H1 (cell line): ENCODE results near the gene TMEM17. TPM values are rescaled to one million over a fixed set of nuclear protein-coding genes. Genes with fewer than 3 reads are reported as not detected.

ENCODE experiments used
- CTCF ChIA-PET: fragments of 300-600 bp; sonication (Branson Sonifier 250); formaldehyde crosslinking; loops from one replicate; lab custom pipeline; 2021; ENCODE audit not compliant: partially characterized antibody; lab: Charles Lee
- POLR2A ChIA-PET: fragments of 300-600 bp; sonication (Branson Sonifier 250); formaldehyde crosslinking; loops from one replicate; lab custom pipeline; 2021; ENCODE audit warnings: inconsistent platforms; ENCODE audit not compliant: partially characterized antibody; lab: Charles Lee
- DNase-seq, 2 experiments: peaks; one replicate each; pipeline versions ENCODE4 v3.0.0 to v3.0.0-alpha.2; 2010 to 2022; ENCODE audit warnings: low spot score in 2 of 2, low read depth in 1 of 2, mixed read lengths in 1 of 2
- FAIRE-seq: peaks from 2 replicates; lab custom pipeline; 2011; peaks lifted over from hg19 to GRCh38; lab: Jason Lieb, UNC
- H2AFZ ChIP-seq: 2 replicates; pipeline ENCODE4 v1.8.1; 2012; ENCODE audit warnings: low read length, inconsistent platforms
- H2AK5ac ChIP-seq: 2 replicates; pipeline ENCODE4 v1.6.1; 2013; ENCODE audit warnings: low read depth, low read length
- H2BK120ac ChIP-seq: replicated peaks from 2 replicates; pipeline ENCODE3; 2013; ENCODE audit warnings: low read depth, low read length, inconsistent platforms
- H2BK12ac ChIP-seq: 2 replicates; pipeline ENCODE4 v1.6.1; 2013; ENCODE audit warnings: low read depth, low read length
- H2BK15ac ChIP-seq: 2 replicates; pipeline ENCODE4 v1.6.1; 2013; ENCODE audit warnings: low read length
- H2BK20ac ChIP-seq: 2 replicates; pipeline ENCODE4 v1.6.1; 2013; ENCODE audit warnings: low read length
- H2BK5ac ChIP-seq: 2 replicates; pipeline ENCODE4 v1.6.1; 2013; ENCODE audit warnings: low read depth, low read length
- H3K14ac ChIP-seq: 2 replicates; pipeline ENCODE4 v1.6.1; 2013; ENCODE audit warnings: inconsistent platforms; ENCODE audit not compliant: insufficient read length
- H3K18ac ChIP-seq: 2 replicates; pipeline ENCODE4 v1.6.1; 2013; ENCODE audit warnings: low read length; ENCODE audit errors: extremely low read depth
- H3K23ac ChIP-seq: 2 replicates; pipeline ENCODE4 v1.6.1; 2013; ENCODE audit warnings: inconsistent platforms; ENCODE audit not compliant: insufficient read length
- H3K23me2 ChIP-seq: 2 replicates; pipeline ENCODE4 v1.6.1; 2013; ENCODE audit warnings: low read depth, low read length
- H3K27ac ChIP-seq: 2 replicates; pipeline ENCODE4 v1.6.1; 2011; ENCODE audit warnings: low read depth, low read length, inconsistent platforms
- H3K27me3 ChIP-seq, 4 experiments: replicated peaks in 1 of 4; 1 replicate in 1 of 4; 2 replicates in 3 of 4; pipeline versions ENCODE4 v1.6.1 to v1.8.1; 2011 to 2013; ENCODE audit warnings: low read length in 3 of 4, mild to moderate bottlenecking in 3 of 4, inconsistent platforms in 2 of 4, mixed read lengths in 2 of 4, moderate library complexity in 1 of 4; ENCODE audit not compliant: control insufficient read depth in 3 of 4, insufficient read depth in 3 of 4; ENCODE audit errors: extremely low read depth in 1 of 4
- H3K36me3 ChIP-seq, 4 experiments: 2 replicates each; pipeline versions ENCODE4 v1.6.1 to v1.8.1; 2011 to 2013; ENCODE audit warnings: mild to moderate bottlenecking in 4 of 4, low read length in 3 of 4, moderate library complexity in 2 of 4, control low read depth in 1 of 4, inconsistent platforms in 1 of 4; ENCODE audit not compliant: insufficient read depth in 4 of 4, control insufficient read depth in 2 of 4
- H3K4ac ChIP-seq: replicated peaks from 2 replicates; pipeline ENCODE3; 2013; ENCODE audit warnings: low read length, low read depth, mixed read lengths, inconsistent platforms; ENCODE audit not compliant: insufficient read length
- H3K4me1 ChIP-seq, 4 experiments: replicated peaks in 1 of 4; 1 replicate in 1 of 4; 2 replicates in 3 of 4; pipeline versions ENCODE4 v1.6.1 to v1.8.1; 2011 to 2013; ENCODE audit warnings: low read length in 3 of 4, inconsistent platforms in 2 of 4, mixed read lengths in 1 of 4; ENCODE audit not compliant: insufficient read depth in 4 of 4, control insufficient read depth in 3 of 4
- H3K4me2 ChIP-seq, 2 experiments: 2 replicates each; pipeline versions ENCODE4 v1.6.1 to v1.8.1; 2011 to 2013; ENCODE audit warnings: low read depth in 2 of 2, low read length in 2 of 2, control low read depth in 1 of 2, inconsistent platforms in 1 of 2, mild to moderate bottlenecking in 1 of 2; ENCODE audit not compliant: insufficient read depth in 1 of 2
- H3K4me3 ChIP-seq, 4 experiments: fragments of 200-600, 300-600 bp in 1 of 4; sonication (generic), shearing (Covaris generic), sonication (Bioruptor Twin) in 1 of 4; 2 replicates each; pipeline versions ENCODE4 v1.5.1 to v1.8.1; 2011 to 2016; ENCODE audit warnings: low read length in 4 of 4, low read depth in 3 of 4, control low read depth in 2 of 4, inconsistent platforms in 2 of 4, mild to moderate bottlenecking in 2 of 4, mixed read lengths in 1 of 4, moderate library complexity in 1 of 4; ENCODE audit not compliant: insufficient read depth in 2 of 4; ENCODE audit errors: extremely low read depth in 1 of 4
- H3K56ac ChIP-seq: replicated peaks from 2 replicates; pipeline ENCODE3; 2013; ENCODE audit warnings: low read depth, mild to moderate bottlenecking, mixed read lengths, low read length, inconsistent platforms; ENCODE audit not compliant: insufficient read length
- H3K79me1 ChIP-seq: 2 replicates; pipeline ENCODE4 v1.6.1; 2013; ENCODE audit warnings: low read depth, low read length, control low read depth
- H3K79me2 ChIP-seq, 2 experiments: 2 replicates each; pipeline versions ENCODE4 v1.6.1 to v1.8.1; 2012 to 2013; ENCODE audit warnings: low read length in 2 of 2, mild to moderate bottlenecking in 2 of 2, inconsistent platforms in 1 of 2; ENCODE audit not compliant: insufficient read depth in 2 of 2, control insufficient read depth in 1 of 2
- H3K9ac ChIP-seq, 4 experiments: replicated peaks in 1 of 4; 1 replicate in 1 of 4; 2 replicates in 3 of 4; pipeline versions ENCODE4 v1.6.1 to v1.8.1; 2011 to 2013; ENCODE audit warnings: low read depth in 3 of 4, low read length in 3 of 4, control low read depth in 2 of 4, mild to moderate bottlenecking in 2 of 4, moderate library complexity in 2 of 4, inconsistent platforms in 1 of 4; ENCODE audit errors: extremely low read depth in 1 of 4
- H3K9me3 ChIP-seq, 2 experiments: 2 replicates each; pipeline versions ENCODE4 v1.6.1 to v1.8.1; 2012 to 2013; ENCODE audit warnings: mild to moderate bottlenecking in 2 of 2, moderate library complexity in 2 of 2, control low read depth in 1 of 2, inconsistent platforms in 1 of 2, low read depth in 1 of 2, low read length in 1 of 2, mixed read lengths in 1 of 2; ENCODE audit not compliant: insufficient read depth in 2 of 2
- H4K20me1 ChIP-seq, 2 experiments: replicated peaks in 1 of 2; 2 replicates each; pipeline versions ENCODE3 to v1.8.1; 2011 to 2013; ENCODE audit warnings: inconsistent platforms in 2 of 2, low read length in 2 of 2, mild to moderate bottlenecking in 1 of 2; ENCODE audit not compliant: insufficient read depth in 2 of 2, control insufficient read depth in 1 of 2
- H4K5ac ChIP-seq: 2 replicates; pipeline ENCODE4 v1.6.1; 2013; ENCODE audit warnings: low read length, low read depth, mixed read lengths, inconsistent platforms; ENCODE audit not compliant: insufficient read length
- H4K8ac ChIP-seq: 2 replicates; pipeline ENCODE4 v1.8.0; 2013; ENCODE audit warnings: mild to moderate bottlenecking, moderate library complexity, low read length, inconsistent platforms; ENCODE audit not compliant: insufficient read depth; ENCODE audit errors: extremely low read depth
- H4K91ac ChIP-seq: replicated peaks from 2 replicates; pipeline ENCODE3; 2013; ENCODE audit warnings: low read length, mixed read lengths, inconsistent platforms; ENCODE audit not compliant: insufficient read length
- MAFK ChIP-seq: IDR thresholded peaks from 2 replicates; pipeline ENCODE4 v1.6.1; 2012; ENCODE audit warnings: low read depth, mild to moderate bottlenecking, improper control_type of control experiment, low read length
- SUZ12 ChIP-seq: fragments of 200-600 bp; sonication (generic); IDR thresholded peaks from 2 replicates; pipeline ENCODE4 v1.6.1; 2012; ENCODE audit warnings: mild to moderate bottlenecking, inconsistent platforms, low read length, moderate library complexity, mixed read lengths
- WGBS, 2 experiments: shearing (Covaris generic) in 1 of 2; methylation state at CpG; one replicate each; pipeline versions ENCODE4 v1.1.6 to v1.1.7; 2013 to 2015; ENCODE audit warnings: low lambda C conversion rate in 2 of 2, mixed read lengths in 2 of 2, inconsistent platforms in 1 of 2, low coverage in 1 of 2, missing lambda C conversion rate in 1 of 2; ENCODE audit not compliant: insufficient replicate concordance in 2 of 2, insufficient coverage in 1 of 2, insufficient read length in 1 of 2; ENCODE audit errors: extremely low coverage in 1 of 2, missing lambda C conversion rate in 1 of 2; 5-methylcytosine and 5-hydroxymethylcytosine counted together
- polyA plus RNA-seq, 7 experiments: library from polyadenylated mRNA; depleted of rRNA in 3 of 7; stranded (reverse) in 5 of 7; unstranded in 2 of 7; fragments of >200 nt in 5 of 7; fragments of 200-250 nt in 2 of 7; gene quantifications; 1 replicate in 5 of 7; 2 replicates in 1 of 7; 4 replicates in 1 of 7; pipeline versions ENCODE4 v1.2.1 to v1.2.3, GENCODE V29; 2011 to 2013; ENCODE audit warnings: missing spikeins in 2 of 7, mixed read lengths in 2 of 7
- total RNA-seq: library from RNA; stranded (reverse); fragmentation: NEBNext Ultra II Directional; extraction: Animal tissue kit (Norgen Biotek cat#: 25700); gene quantifications from 2 replicates; pipeline ENCODE4 v1.2.1, GENCODE V29; 2021

The TMEM17 gene
- total and polyA plus RNA-seq, 2 of the 8 experiments (the other 6 are each of a cell fraction or from before 2014, with no cell fraction given) = 0.69 to 1.2 TPM

DNA sequence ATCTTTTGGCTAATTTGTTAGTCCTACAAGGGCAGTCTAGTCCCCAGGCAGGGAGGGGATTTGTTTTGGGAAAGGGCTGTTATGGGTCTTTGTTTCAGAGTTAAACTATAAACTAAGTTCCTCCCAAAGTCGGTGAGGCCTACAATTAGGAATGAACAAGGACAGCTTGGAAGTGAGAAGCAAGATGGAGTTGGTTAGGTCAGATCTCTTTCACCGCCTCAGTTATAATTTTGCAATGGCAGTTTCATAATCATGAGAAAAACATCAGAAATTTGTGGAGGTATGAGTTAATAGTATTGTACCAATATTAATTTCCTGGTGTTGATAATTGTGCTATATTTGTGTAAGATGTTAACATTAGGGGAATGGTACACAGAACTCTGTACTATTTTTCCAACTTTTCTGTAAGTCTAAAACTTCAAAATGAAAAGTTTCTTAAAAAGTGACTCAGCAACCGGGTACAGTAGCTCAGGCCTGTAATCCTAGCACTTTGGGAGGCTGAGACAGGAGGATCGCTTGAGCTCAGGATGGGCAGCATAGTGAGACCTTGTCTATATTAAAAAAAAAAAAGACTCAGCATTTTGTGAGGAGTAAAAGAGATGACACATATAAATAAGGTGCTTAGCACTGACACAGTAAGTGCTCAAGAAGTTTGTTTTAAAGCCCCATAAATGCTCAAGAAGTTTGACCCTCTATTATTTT is 40.8 kb downstream of the TMEM17 start:
- Histone ChIP-seq H4K8ac (no peak overlapping the region), H3K9me3 (no peaks in the 10 kb centered on the region), H3K23ac (no peak overlapping the region), H3K79me1 (peaks cover 2% of the 10 kb centered on the region), H3K27ac (peak overlapping the region; percentile 50; the same call in 1 of the 2 replicates), H3K4ac (no peak overlapping the region), H2AFZ (no peak overlapping the region), H4K91ac (no peak overlapping the region), H3K14ac (no peak overlapping the region), H3K9ac (no peak overlapping the region), H3K36me3 (no peaks in the 10 kb centered on the region), H3K79me2 (peaks cover 0 to 3% of the 10 kb centered on the region in 2 experiments; a peak in 1 of 4 replicates), H2BK20ac (peak overlapping the region; percentile 87), H2BK15ac (no peak overlapping the region), H3K4me3 (no peak overlapping the region), H3K56ac (no peak overlapping the region), H3K4me2 (0 out of 4 replicates have a peak overlapping the region, but pooled peaks of 1 of the 2 experiments have one; percentile 42), H4K5ac (no peak overlapping the region), H2AK5ac (no peak overlapping the region), H2BK120ac (peak overlapping the region; percentile 45), H3K18ac (no peak overlapping the region; the same call in 1 of the 2 replicates), H3K27me3 (no peaks in the 10 kb centered on the region), H4K20me1 (no peaks in the 10 kb centered on the region), H3K4me1 (peaks cover 9 to 24% (median 17%) of the 10 kb centered on the region in 4 experiments), H3K23me2 (0 out of 2 replicates have a peak, but pooled peaks cover 3% of the 10 kb centered on the region), H2BK12ac (0 out of 2 replicates have a peak overlapping the region, but pooled peaks have one; percentile 69), H2BK5ac (peak overlapping the region; percentile 93)
- CTCF ChIA-PET = interaction anchor here (1.1 to 3.9 kb wide), 5 partner anchors 8 to 312 kb away, joined by 3 to 21 read pairs (median 4); no protein-coding TSS in a partner anchor
- DNase-seq (no peak), FAIRE-seq (no peak)
- TF ChIP-seq MAFK (peak; percentile 25; the same call in 1 of the 2 replicates), SUZ12 (no peak)
- WGBS, 2 experiments = 93% methylated on average over 4 of the region's 4 CpGs; no CpG with 5 or more reads in 1 of the 2 experiments
- POLR2A ChIA-PET = interaction anchor here (1.1 to 2.3 kb wide), 4 partner anchors 11 to 239 kb away, joined by 3 to 7 read pairs (median 5); partner anchors contain the start of gene TMEM17
